ENCODE measurements around the gene L1TD1. TPM values are rescaled to one million over a fixed set of nuclear protein-coding genes. Genes with fewer than 3 reads are reported as not detected.
"Not testable (repeated sequence)": the region's sequence is repeated elsewhere in the genome, so short reads cannot be mapped to it uniquely, and the experiment has no call there.

The L1TD1 gene
- total RNA-seq, 4 donors from 2014 or later, result not detected

DNA sequence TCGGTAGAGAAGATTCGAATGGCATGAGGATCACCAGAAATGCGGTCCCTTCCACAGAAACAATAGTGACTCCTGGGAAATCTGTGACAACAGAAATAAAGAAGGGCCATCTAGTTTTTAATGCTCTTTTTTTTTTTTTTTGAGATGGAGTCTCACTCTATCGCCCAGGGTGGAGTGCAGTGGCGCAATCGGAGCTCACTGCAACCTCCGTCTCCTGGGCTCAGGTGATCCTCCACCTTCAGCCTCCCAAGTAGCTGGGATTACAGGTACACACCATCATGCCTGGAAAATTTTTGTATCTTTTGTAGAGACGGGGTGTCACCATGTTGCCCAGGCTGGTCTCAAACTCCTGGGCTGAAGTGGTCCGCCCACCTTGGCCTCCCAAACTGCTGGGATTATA is 43.9 kb downstream of the L1TD1 start:
- no peaks in the 10 kb centered on the region for H3K36me3 ChIP-seq

DNA sequence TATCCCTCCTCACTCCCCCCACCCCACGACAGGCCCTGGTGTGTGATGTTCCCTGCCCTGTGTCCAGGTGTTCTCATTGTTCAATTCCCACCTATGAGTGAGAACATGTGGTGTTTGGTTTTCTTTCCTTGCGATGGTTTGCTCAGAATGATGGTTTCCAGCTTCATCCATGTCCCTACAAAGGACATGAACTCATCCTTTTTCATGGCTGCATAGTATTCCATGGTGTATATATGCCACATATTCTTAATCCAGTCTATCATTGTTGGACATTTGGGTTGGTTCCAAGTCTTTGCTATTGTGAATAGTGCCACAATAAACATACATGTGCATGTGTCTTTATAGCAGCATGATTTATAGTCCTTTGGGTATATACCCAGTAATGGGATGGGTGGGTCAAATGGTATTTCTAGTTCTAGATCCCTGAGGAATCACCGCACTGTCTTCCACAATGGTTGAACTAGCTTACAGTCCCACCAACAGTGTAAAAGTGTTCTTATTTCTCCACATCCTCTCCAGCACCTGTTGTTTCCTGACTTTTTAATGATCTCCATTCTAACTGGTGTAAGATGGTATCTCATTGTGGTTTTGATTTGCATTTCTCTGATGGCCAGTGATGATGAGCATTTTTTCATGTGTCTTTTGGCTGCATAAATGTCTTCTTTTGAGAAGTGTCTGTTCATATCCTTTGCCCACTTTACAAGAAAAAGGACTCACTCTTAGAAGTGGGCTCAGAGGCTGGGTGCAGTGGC is 45.2 kb downstream of the L1TD1 start:
- H3K4me1 ChIP-seq; H3K4me3 ChIP-seq; DNase-seq; H3K27ac ChIP-seq; in situ Hi-C loops (cut with MboI; ENCODE audit: low sequenced_read_pairs in 4 of 4); H3K9me3 ChIP-seq; intact Hi-C loops (cut with DNase I; ENCODE audit: low total_unique reads); ATAC-seq; H3K36me3 ChIP-seq; H3K27me3 ChIP-seq: not testable (repeated sequence)

More for the DNA sequence above, 43.9 kb downstream of the L1TD1 start:
- H3K4me3 ChIP-seq, result no peak overlapping the region
- no peak overlapping the region for H3K27ac ChIP-seq
- intact Hi-C loops (cut with DNase I; ENCODE audit: low total_unique reads) (no loop called here), in situ Hi-C loops (cut with MboI; ENCODE audit: low sequenced_read_pairs in 4 of 4) (no loop called here)
- H3K27me3 ChIP-seq, result no peaks in the 10 kb centered on the region
- no peaks in the 10 kb centered on the region for H3K4me1 ChIP-seq
- no peaks in the 10 kb centered on the region for H3K9me3 ChIP-seq
- ATAC-seq (no peak), DNase-seq (no peak)
- TF ChIP-seq POLR2A (IDR thresholded peaks at IDR 0.05) (no peak), CTCF (IDR thresholded peaks at IDR 0.05 in 4 of 5, conservative IDR thresholded peaks at IDR 0.05 in 1 of 5) (no peak)

GRCh38 chr1:62240651-62241370 is 46.2 kb downstream of the L1TD1 start:
- no peak for DNase-seq

DNA sequence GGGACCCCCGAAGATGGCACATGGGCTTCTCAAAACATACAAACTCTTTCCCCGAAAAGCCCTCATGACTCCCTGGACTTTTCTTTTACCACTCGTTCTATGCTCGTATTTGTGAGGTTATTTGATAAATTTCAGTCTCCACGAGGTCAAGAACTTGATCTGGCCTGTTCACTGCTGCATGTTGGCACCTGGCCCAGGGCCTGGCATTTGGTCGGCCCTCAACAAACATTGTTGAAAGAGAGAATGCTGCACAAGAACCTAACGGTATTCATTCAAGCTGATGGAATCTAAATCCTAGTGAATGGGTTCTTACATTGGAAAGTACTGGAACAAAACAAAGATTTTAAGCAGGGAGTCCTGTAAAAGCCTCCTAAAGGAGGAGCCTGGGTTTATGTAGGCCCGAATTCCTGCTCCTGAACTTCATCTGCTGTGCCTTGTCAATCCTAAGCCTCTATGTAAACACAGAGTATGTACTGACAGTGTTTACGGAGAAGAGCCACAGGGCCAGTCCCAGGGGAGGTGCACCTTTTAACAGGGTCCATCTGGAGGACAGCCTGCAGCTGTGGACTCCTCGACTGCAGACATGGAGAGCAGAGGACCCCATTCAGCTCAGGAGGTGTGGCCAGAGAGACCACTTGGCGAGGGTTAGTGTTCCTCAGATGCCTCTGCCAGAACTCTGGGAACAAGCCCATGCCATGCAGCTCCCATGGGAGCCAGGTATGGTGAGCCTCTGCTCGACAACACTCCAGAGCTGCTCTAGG is 46.9 kb downstream of the L1TD1 start:
- ATAC-seq, result no peak
- TF ChIP-seq POLR2A (IDR thresholded peaks at IDR 0.05) (no peak), CTCF (IDR thresholded peaks at IDR 0.05 in 4 of 5, conservative IDR thresholded peaks at IDR 0.05 in 1 of 5) (no peak)
- in situ Hi-C loops (cut with MboI; ENCODE audit: low sequenced_read_pairs in 4 of 4), result no loop called here

More at GRCh38 chr1:62240651-62241370, 46.2 kb downstream of the L1TD1 start:
- no peak overlapping the region for H3K4me3 ChIP-seq
- intact Hi-C loops (cut with DNase I; ENCODE audit: low total_unique reads), result no loop called here
- in situ Hi-C loops (cut with MboI; ENCODE audit: low sequenced_read_pairs in 4 of 4), result no loop called here
- no peaks in the 10 kb centered on the region for H3K36me3 ChIP-seq
- TF ChIP-seq CTCF (IDR thresholded peaks at IDR 0.05 in 4 of 5, conservative IDR thresholded peaks at IDR 0.05 in 1 of 5), result no peak
- TF ChIP-seq POLR2A (IDR thresholded peaks at IDR 0.05), result no peak
- no peaks in the 10 kb centered on the region for H3K9me3 ChIP-seq
- ATAC-seq, result no peak
- no peaks in the 10 kb centered on the region for H3K27me3 ChIP-seq
- no peaks in the 10 kb centered on the region for H3K4me1 ChIP-seq
- H3K27ac ChIP-seq, result no peak overlapping the region

DNA sequence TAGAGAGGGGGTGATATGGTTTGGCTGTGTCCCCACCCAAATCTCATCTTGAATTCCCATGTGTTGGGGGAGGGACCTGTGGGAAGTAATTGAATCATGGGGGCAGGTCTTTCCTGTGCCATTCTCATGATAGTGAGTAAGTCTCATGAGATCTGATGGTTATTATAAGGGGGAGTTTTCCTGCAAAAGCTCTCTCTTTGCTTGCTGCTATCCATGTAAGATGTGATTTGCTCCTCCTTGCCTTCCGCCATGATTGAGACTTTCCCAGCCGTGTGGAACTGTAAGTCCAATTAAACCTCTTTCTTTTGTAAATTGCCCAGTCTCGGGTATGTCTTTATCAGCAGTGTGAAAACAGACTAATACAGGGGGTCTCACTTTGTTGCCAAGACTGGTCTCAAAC is 49.7 kb downstream of the L1TD1 start:
- H3K4me3 ChIP-seq; in situ Hi-C loops (cut with MboI; ENCODE audit: low sequenced_read_pairs in 4 of 4); H3K27ac ChIP-seq; H3K36me3 ChIP-seq; H3K9me3 ChIP-seq; H3K4me1 ChIP-seq; H3K27me3 ChIP-seq; DNase-seq; ATAC-seq; intact Hi-C loops (cut with DNase I; ENCODE audit: low total_unique reads): not testable (repeated sequence)

More for the DNA sequence above, 46.9 kb downstream of the L1TD1 start:
- H3K4me3 ChIP-seq, result no peak overlapping the region
- no peaks in the 10 kb centered on the region for H3K4me1 ChIP-seq
- no peaks in the 10 kb centered on the region for H3K9me3 ChIP-seq
- H3K27me3 ChIP-seq, result no peaks in the 10 kb centered on the region
- H3K36me3 ChIP-seq, result no peaks in the 10 kb centered on the region
- H3K27ac ChIP-seq, result no peak overlapping the region
- intact Hi-C loops (cut with DNase I; ENCODE audit: low total_unique reads), result no loop called here
- no peak for DNase-seq
